Measurements from ENCODE around the gene SH3RF3. TPM values are rescaled to one million over a fixed set of nuclear protein-coding genes. Genes with fewer than 3 reads are reported as not detected.

Gene SH3RF3
- total and polyA plus RNA-seq, 2 of the 13 experiments (the other 11 are each of a cell fraction or from before 2014, with no cell fraction given): 0.04 TPM; not detected in 1

GRCh38 chr2:109523536-109524361 lies 394.7 kb downstream of the SH3RF3 start (continued):
- TF ChIP-seq, protein P1, sequence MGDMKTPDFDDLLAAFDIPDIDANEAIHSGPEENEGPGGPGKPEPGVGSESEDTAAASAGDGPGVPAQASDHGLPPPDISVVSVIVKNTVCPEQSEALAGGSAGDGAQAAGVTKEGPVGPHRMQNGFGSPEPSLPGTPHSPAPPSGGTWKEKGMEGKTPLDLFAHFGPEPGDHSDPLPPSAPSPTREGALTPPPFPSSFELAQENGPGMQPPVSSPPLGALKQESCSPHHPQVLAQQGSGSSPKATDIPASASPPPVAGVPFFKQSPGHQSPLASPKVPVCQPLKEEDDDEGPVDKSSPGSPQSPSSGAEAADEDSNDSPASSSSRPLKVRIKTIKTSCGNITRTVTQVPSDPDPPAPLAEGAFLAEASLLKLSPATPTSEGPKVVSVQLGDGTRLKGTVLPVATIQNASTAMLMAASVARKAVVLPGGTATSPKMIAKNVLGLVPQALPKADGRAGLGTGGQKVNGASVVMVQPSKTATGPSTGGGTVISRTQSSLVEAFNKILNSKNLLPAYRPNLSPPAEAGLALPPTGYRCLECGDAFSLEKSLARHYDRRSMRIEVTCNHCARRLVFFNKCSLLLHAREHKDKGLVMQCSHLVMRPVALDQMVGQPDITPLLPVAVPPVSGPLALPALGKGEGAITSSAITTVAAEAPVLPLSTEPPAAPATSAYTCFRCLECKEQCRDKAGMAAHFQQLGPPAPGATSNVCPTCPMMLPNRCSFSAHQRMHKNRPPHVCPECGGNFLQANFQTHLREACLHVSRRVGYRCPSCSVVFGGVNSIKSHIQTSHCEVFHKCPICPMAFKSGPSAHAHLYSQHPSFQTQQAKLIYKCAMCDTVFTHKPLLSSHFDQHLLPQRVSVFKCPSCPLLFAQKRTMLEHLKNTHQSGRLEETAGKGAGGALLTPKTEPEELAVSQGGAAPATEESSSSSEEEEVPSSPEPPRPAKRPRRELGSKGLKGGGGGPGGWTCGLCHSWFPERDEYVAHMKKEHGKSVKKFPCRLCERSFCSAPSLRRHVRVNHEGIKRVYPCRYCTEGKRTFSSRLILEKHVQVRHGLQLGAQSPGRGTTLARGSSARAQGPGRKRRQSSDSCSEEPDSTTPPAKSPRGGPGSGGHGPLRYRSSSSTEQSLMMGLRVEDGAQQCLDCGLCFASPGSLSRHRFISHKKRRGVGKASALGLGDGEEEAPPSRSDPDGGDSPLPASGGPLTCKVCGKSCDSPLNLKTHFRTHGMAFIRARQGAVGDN (CRISPR knock-in tag; IDR thresholded peaks at IDR 0.05): peak; percentile 56
- TF ChIP-seq, protein P2, sequence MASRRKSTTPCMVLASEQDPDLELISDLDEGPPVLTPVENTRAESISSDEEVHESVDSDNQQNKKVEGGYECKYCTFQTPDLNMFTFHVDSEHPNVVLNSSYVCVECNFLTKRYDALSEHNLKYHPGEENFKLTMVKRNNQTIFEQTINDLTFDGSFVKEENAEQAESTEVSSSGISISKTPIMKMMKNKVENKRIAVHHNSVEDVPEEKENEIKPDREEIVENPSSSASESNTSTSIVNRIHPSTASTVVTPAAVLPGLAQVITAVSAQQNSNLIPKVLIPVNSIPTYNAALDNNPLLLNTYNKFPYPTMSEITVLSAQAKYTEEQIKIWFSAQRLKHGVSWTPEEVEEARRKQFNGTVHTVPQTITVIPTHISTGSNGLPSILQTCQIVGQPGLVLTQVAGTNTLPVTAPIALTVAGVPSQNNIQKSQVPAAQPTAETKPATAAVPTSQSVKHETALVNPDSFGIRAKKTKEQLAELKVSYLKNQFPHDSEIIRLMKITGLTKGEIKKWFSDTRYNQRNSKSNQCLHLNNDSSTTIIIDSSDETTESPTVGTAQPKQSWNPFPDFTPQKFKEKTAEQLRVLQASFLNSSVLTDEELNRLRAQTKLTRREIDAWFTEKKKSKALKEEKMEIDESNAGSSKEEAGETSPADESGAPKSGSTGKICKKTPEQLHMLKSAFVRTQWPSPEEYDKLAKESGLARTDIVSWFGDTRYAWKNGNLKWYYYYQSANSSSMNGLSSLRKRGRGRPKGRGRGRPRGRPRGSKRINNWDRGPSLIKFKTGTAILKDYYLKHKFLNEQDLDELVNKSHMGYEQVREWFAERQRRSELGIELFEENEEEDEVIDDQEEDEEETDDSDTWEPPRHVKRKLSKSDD (CRISPR knock-in tag; IDR thresholded peaks at IDR 0.05; ENCODE audit: low read depth): peak; percentile 62; the same call in 1 of the 2 replicates
- TF ChIP-seq, protein P3, sequence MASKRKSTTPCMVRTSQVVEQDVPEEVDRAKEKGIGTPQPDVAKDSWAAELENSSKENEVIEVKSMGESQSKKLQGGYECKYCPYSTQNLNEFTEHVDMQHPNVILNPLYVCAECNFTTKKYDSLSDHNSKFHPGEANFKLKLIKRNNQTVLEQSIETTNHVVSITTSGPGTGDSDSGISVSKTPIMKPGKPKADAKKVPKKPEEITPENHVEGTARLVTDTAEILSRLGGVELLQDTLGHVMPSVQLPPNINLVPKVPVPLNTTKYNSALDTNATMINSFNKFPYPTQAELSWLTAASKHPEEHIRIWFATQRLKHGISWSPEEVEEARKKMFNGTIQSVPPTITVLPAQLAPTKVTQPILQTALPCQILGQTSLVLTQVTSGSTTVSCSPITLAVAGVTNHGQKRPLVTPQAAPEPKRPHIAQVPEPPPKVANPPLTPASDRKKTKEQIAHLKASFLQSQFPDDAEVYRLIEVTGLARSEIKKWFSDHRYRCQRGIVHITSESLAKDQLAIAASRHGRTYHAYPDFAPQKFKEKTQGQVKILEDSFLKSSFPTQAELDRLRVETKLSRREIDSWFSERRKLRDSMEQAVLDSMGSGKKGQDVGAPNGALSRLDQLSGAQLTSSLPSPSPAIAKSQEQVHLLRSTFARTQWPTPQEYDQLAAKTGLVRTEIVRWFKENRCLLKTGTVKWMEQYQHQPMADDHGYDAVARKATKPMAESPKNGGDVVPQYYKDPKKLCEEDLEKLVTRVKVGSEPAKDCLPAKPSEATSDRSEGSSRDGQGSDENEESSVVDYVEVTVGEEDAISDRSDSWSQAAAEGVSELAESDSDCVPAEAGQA (IDR thresholded peaks at IDR 0.05; ENCODE audit: low read depth): no peak
- TF ChIP-seq, protein P3 (CRISPR knock-in tag; IDR thresholded peaks at IDR 0.05; ENCODE audit: borderline replicate concordance): no peak
- TF ChIP-seq ZNF34 (CRISPR knock-in tag; IDR thresholded peaks at IDR 0.05; ENCODE audit: borderline replicate concordance) (no peak), POGK (CRISPR knock-in tag; conservative IDR thresholded peaks at IDR 0.05) (no peak), ZBED4 (CRISPR knock-in tag; IDR thresholded peaks at IDR 0.05; ENCODE audit: borderline replicate concordance) (no peak)
